ENCODE data around the gene GALM. TPM values are rescaled to one million over a fixed set of nuclear protein-coding genes. Genes with fewer than 3 reads are reported as not detected.
"Not testable (repeated sequence)": the region's sequence is repeated elsewhere in the genome, so short reads cannot be mapped to it uniquely, and the experiment has no call there.

Gene GALM
- polyA plus RNA-seq, 2 of the 4 experiments (the other 2 are of a cell fraction): 33.4 to 34.2 TPM

DNA sequence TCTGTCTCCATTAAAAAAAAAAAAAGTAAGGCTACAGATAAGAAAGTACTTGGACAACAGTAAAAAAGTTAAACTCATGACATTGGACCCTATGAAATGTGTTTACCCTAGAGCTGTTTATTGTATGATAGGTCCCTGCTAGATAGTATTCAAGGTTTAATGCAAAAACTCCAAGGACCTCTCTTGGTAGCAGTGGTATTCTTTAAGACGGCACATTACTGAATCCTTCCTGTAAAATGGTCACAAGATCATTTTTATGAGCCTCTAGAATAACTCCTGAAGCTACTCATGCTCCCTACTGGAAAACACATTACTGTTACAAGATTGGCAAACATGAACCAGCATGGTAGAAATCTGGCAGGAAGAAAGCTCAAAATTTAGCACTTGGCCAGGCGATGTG lies 38.8 kb downstream of the GALM start:
- 0 out of 3 replicates have a peak, but pooled peaks cover 3% of the 10 kb centered on the region for H3K4me1 ChIP-seq
- H3K4me3 ChIP-seq: no peak overlapping the region
- no peak for TF ChIP-seq POLR2AphosphoS2 (conservative IDR thresholded peaks at IDR 0.05; ENCODE audit: low read length)
- TF ChIP-seq, protein P1, sequence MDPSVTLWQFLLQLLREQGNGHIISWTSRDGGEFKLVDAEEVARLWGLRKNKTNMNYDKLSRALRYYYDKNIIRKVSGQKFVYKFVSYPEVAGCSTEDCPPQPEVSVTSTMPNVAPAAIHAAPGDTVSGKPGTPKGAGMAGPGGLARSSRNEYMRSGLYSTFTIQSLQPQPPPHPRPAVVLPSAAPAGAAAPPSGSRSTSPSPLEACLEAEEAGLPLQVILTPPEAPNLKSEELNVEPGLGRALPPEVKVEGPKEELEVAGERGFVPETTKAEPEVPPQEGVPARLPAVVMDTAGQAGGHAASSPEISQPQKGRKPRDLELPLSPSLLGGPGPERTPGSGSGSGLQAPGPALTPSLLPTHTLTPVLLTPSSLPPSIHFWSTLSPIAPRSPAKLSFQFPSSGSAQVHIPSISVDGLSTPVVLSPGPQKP (IDR thresholded peaks at IDR 0.05; ENCODE audit: low read depth, low read length): no peak
- TF ChIP-seq HDAC2 (IDR thresholded peaks at IDR 0.05): no peak
- TF ChIP-seq, protein P2, sequence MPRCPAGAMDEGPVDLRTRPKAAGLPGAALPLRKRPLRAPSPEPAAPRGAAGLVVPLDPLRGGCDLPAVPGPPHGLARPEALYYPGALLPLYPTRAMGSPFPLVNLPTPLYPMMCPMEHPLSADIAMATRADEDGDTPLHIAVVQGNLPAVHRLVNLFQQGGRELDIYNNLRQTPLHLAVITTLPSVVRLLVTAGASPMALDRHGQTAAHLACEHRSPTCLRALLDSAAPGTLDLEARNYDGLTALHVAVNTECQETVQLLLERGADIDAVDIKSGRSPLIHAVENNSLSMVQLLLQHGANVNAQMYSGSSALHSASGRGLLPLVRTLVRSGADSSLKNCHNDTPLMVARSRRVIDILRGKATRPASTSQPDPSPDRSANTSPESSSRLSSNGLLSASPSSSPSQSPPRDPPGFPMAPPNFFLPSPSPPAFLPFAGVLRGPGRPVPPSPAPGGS (IDR thresholded peaks at IDR 0.05): no peak
- ChIA-PET CTCF (interaction anchor here (0.8 to 2.1 kb wide), 5 partner anchors 9 to 168 kb away, joined by 3 to 6 read pairs (median 5); partner anchors contain the start of gene HNRNPLL), POLR2A (interaction anchor here (1.1 to 1.3 kb wide), 2 partner anchors 9 to 103 kb away, joined by 3 to 4 read pairs; no protein-coding TSS in a partner anchor)
- H3K4me2 ChIP-seq: no peak overlapping the region
- DNase-seq (ENCODE audit: low read depth in 1 of 2, low spot score in 1 of 2) (no peak), FAIRE-seq (no peak), ATAC-seq (no peak)
- H3K27ac ChIP-seq: no peak overlapping the region
- 88% methylated on average over 2 of the region's 2 CpGs for WGBS (ENCODE audit: missing lambda C conversion rate)
- peaks cover 2% of the 10 kb centered on the region; the same call in 1 of the 3 replicates for H3K9me3 ChIP-seq

DNA sequence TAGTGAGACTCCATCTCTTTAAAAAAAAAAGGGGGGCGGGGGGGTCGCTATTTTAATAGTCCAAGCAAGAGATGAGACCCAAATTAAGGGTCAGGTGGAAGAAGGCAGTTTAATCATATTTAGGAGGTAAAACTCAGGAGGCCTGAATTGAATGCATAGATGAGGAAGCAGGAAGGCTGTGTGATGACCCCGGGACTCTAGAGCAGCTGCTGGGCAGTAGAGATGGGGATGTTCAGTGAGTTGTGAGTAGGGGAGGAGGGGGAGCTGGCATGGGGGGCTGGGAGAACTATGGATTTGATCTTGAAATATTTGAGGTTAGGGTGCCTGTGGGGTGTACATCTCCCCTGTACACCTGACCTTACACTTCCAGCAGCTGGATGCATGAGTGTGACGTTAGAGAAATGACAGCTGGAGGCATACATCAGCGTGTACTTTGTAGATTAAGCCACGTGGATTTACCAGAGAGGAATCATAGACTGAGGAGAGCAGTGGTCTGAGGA lies 41.0 kb downstream of the GALM start:
- POLR2A ChIA-PET: interaction anchor here (1.0 kb wide), 1 partner anchor 45 kb away, joined by 4 read pairs; the partner anchor contains the start of gene SRSF7
- Histone ChIP-seq H3K27ac (no peak overlapping the region), H3K4me2 (no peak overlapping the region), H3K9me3 (no peaks in the 10 kb centered on the region), H3K4me3 (no peak overlapping the region), H3K4me1 (0 out of 3 replicates have a peak, but pooled peaks cover 3% of the 10 kb centered on the region)
- TF ChIP-seq CBX8 (IDR thresholded peaks at IDR 0.05) (no peak), FOXS1 (CRISPR knock-in tag; IDR thresholded peaks at IDR 0.05) (no peak), EP300 (IDR thresholded peaks at IDR 0.05) (no peak), EHMT2 (IDR thresholded peaks at IDR 0.05; ENCODE audit: low read depth) (no peak), FOSL2 (IDR thresholded peaks at IDR 0.05) (no peak), FOSL2 (CRISPR knock-in tag; IDR thresholded peaks at IDR 0.05) (no peak), KDM5A (IDR thresholded peaks at IDR 0.05) (no peak), TP53 (CRISPR knock-in tag; IDR thresholded peaks at IDR 0.05) (no peak), NPAS2 (CRISPR knock-in tag; IDR thresholded peaks at IDR 0.05; ENCODE audit: borderline replicate concordance) (no peak), ZNF302 (CRISPR knock-in tag; IDR thresholded peaks at IDR 0.05) (no peak), HEYL (CRISPR knock-in tag; IDR thresholded peaks at IDR 0.05) (no peak), RARB (CRISPR knock-in tag; IDR thresholded peaks at IDR 0.05) (no peak), HOXB5 (CRISPR knock-in tag; IDR thresholded peaks at IDR 0.05) (no peak), ZC3H11A (IDR thresholded peaks at IDR 0.05) (no peak), CHD2 (IDR thresholded peaks at IDR 0.05; ENCODE audit: low read length, partially characterized antibody) (no peak), MAZ (IDR thresholded peaks at IDR 0.05; ENCODE audit: borderline replicate concordance, low read depth, low read length) (no peak), JUNB (IDR thresholded peaks at IDR 0.05) (no peak), MAFK (IDR thresholded peaks at IDR 0.05; ENCODE audit: partially characterized antibody) (no peak)
- TF ChIP-seq, protein P3, sequence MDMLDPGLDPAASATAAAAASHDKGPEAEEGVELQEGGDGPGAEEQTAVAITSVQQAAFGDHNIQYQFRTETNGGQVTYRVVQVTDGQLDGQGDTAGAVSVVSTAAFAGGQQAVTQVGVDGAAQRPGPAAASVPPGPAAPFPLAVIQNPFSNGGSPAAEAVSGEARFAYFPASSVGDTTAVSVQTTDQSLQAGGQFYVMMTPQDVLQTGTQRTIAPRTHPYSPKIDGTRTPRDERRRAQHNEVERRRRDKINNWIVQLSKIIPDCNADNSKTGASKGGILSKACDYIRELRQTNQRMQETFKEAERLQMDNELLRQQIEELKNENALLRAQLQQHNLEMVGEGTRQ (IDR thresholded peaks at IDR 0.05): no peak
- TF ChIP-seq, protein P4, sequence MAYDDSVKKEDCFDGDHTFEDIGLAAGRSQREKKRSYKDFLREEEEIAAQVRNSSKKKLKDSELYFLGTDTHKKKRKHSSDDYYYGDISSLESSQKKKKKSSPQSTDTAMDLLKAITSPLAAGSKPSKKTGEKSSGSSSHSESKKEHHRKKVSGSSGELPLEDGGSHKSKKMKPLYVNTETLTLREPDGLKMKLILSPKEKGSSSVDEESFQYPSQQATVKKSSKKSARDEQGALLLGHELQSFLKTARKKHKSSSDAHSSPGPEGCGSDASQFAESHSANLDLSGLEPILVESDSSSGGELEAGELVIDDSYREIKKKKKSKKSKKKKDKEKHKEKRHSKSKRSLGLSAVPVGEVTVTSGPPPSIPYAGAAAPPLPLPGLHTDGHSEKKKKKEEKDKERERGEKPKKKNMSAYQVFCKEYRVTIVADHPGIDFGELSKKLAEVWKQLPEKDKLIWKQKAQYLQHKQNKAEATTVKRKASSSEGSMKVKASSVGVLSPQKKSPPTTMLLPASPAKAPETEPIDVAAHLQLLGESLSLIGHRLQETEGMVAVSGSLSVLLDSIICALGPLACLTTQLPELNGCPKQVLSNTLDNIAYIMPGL (CRISPR knock-in tag; IDR thresholded peaks at IDR 0.05; ENCODE audit: borderline replicate concordance): no peak
- TF ChIP-seq, protein P5, sequence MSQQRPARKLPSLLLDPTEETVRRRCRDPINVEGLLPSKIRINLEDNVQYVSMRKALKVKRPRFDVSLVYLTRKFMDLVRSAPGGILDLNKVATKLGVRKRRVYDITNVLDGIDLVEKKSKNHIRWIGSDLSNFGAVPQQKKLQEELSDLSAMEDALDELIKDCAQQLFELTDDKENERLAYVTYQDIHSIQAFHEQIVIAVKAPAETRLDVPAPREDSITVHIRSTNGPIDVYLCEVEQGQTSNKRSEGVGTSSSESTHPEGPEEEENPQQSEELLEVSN (IDR thresholded peaks at IDR 0.05; ENCODE audit: borderline replicate concordance, low read depth): no peak
- CTCF ChIA-PET: interaction anchor here (0.5 kb wide), 1 partner anchor 13 kb away, joined by 3 read pairs; no protein-coding TSS in a partner anchor
- 77% methylated on average over 6 of the region's 6 CpGs for WGBS (ENCODE audit: missing lambda C conversion rate)
- no peak for ATAC-seq
- no peak for DNase-seq (ENCODE audit: low read depth in 1 of 2, low spot score in 1 of 2)
- no peak for FAIRE-seq

DNA sequence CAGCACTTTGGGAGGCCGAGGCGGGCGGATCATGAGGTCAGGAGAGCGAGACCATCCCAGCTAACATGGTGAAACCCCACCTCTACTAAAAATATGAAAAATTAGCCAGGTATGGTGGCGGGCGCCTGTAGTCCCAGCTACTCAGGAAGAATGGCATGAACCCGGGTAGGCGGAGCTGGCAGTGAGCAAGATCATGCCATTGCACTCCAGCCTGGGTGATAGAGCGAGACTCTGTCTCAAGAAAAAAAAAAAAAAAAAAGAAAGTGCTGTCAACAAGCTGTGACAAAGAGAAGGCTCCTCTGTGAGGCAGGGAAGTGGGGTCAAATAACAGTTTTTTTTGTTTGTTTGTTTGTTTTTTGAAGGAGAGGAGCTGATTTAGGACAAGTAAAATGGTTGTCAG lies 42.6 kb downstream of the GALM start:
- H3K27ac ChIP-seq; ATAC-seq; DNase-seq (ENCODE audit: low read depth in 1 of 2, low spot score in 1 of 2); H3K4me1 ChIP-seq; FAIRE-seq; H3K9me3 ChIP-seq; H3K4me3 ChIP-seq; H3K4me2 ChIP-seq: not testable (repeated sequence)
- ChIA-PET POLR2A (interaction anchor here (0.7 kb wide), 1 partner anchor 9 kb away, joined by 4 read pairs; no protein-coding TSS in a partner anchor), CTCF (interaction anchor here (0.6 to 1.5 kb wide), 4 partner anchors 14 to 126 kb away, joined by 3 to 4 read pairs (median 4); no protein-coding TSS in a partner anchor)
- 91% methylated on average over 9 of the region's 9 CpGs for WGBS (ENCODE audit: missing lambda C conversion rate)
